Fibroblast of skin of abdomen (primary cell): ENCODE results near the gene KAZALD1.
A peak's percentile ranks its signal among the peaks of the same experiment; 100 is the strongest.

ENCODE experiments used
- DNase-seq: peaks from one replicate; pipeline ENCODE4 v3.0.0-alpha.2; 2013

Gene KAZALD1

GRCh38 chr10:101047961-101048892, 13.6 kb upstream of the KAZALD1 start:
- no peak for DNase-seq

GRCh38 chr10:101050208-101051069, 11.3 kb upstream of the KAZALD1 start:
- peak; percentile 38 for DNase-seq

- DNase-seq, result peak; percentile 55
Measured at GRCh38 chr10:101052285-101052684, 9.5 kb upstream of the KAZALD1 start.

- peak; percentile 60 for DNase-seq
Measured at GRCh38 chr10:101053516-101053915, 8.3 kb upstream of the KAZALD1 start.

- DNase-seq, result no peak
Measured at GRCh38 chr10:101054351-101054750, 7.4 kb upstream of the KAZALD1 start.

GRCh38 chr10:101054876-101055275, 6.9 kb upstream of the KAZALD1 start:
- DNase-seq, result no peak

- no peak for DNase-seq
Measured at GRCh38 chr10:101055411-101055810, 6.4 kb upstream of the KAZALD1 start.

- DNase-seq, result no peak
Measured at GRCh38 chr10:101056365-101057151, 5.2 kb upstream of the KAZALD1 start.

- DNase-seq, result peak; percentile 96
Measured at GRCh38 chr10:101060036-101060950, 1.5 kb upstream of the KAZALD1 start.

- DNase-seq, result peak; percentile 95
Measured at GRCh38 chr10:101060951-101061623, 702 bp upstream of the KAZALD1 start.

- peak; percentile 49 for DNase-seq
Measured at GRCh38 chr10:101062232-101063049, 652 bp downstream of the KAZALD1 start.

GRCh38 chr10:101063050-101063525, 1.3 kb downstream of the KAZALD1 start:
- no peak for DNase-seq

- no peak for DNase-seq
Measured at GRCh38 chr10:101063548-101064414, 2.0 kb downstream of the KAZALD1 start.

- DNase-seq, result no peak
Measured at GRCh38 chr10:101064415-101065030, 2.7 kb downstream of the KAZALD1 start.

- peak; percentile 51 for DNase-seq
Measured at GRCh38 chr10:101065481-101066145, 3.8 kb downstream of the KAZALD1 start.

GRCh38 chr10:101066146-101066895, 4.5 kb downstream of the KAZALD1 start:
- peak; percentile 54 for DNase-seq

GRCh38 chr10:101066896-101067355, 5.1 kb downstream of the KAZALD1 start:
- DNase-seq, result peak; percentile 17
